Measurements from ENCODE around the gene CFAP54.

DNA sequence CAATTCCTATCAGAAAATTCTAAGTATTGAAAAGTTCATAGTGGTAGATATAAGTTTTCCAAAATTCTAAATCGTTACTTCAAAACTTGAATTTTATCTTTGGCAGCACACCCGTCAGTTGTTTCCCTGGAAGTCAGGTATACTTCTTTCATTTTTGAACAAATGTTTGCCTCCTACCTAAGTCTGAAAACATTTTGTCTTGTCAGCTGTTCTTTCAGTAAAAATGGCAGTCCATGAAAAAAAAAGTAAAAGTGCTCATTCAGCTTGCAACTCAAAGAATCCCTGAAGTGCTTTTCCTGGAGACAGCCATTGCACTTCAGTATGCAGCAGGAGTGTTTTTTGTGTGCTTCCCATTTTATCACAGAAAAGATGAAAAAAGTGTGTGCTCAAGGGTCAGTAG lies 287.5 kb downstream of the CFAP54 start:
- no peak for TF ChIP-seq TAF1 (IDR thresholded peaks at IDR 0.05; ENCODE audit: borderline replicate concordance, insufficient read depth, low read length)
- TF ChIP-seq POLR2AphosphoS5 (IDR thresholded peaks at IDR 0.05; ENCODE audit: low read depth, low read length), result no peak
- TF ChIP-seq, protein P1, sequence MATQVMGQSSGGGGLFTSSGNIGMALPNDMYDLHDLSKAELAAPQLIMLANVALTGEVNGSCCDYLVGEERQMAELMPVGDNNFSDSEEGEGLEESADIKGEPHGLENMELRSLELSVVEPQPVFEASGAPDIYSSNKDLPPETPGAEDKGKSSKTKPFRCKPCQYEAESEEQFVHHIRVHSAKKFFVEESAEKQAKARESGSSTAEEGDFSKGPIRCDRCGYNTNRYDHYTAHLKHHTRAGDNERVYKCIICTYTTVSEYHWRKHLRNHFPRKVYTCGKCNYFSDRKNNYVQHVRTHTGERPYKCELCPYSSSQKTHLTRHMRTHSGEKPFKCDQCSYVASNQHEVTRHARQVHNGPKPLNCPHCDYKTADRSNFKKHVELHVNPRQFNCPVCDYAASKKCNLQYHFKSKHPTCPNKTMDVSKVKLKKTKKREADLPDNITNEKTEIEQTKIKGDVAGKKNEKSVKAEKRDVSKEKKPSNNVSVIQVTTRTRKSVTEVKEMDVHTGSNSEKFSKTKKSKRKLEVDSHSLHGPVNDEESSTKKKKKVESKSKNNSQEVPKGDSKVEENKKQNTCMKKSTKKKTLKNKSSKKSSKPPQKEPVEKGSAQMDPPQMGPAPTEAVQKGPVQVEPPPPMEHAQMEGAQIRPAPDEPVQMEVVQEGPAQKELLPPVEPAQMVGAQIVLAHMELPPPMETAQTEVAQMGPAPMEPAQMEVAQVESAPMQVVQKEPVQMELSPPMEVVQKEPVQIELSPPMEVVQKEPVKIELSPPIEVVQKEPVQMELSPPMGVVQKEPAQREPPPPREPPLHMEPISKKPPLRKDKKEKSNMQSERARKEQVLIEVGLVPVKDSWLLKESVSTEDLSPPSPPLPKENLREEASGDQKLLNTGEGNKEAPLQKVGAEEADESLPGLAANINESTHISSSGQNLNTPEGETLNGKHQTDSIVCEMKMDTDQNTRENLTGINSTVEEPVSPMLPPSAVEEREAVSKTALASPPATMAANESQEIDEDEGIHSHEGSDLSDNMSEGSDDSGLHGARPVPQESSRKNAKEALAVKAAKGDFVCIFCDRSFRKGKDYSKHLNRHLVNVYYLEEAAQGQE (IDR thresholded peaks at IDR 0.05; ENCODE audit: insufficient read depth in 1 of 2, low read depth in 2 of 2, low read length in 2 of 2), result no peak
- no peak for TF ChIP-seq SIN3A (IDR thresholded peaks at IDR 0.05; ENCODE audit: borderline replicate concordance, insufficient read depth, low read length)
